HG03520 (cell line): ENCODE results near the gene MACROD2.
A peak's percentile ranks its signal among the peaks of the same experiment; 100 is the strongest.
"Not testable (repeated sequence)": the region's sequence is repeated elsewhere in the genome, so short reads cannot be mapped to it uniquely, and the experiment has no call there.

ENCODE experiments used
- ATAC-seq: cut with Tn5 transposase; IDR thresholded peaks from one replicate; pipeline ENCODE4 v1.9.1; 2021; ENCODE audit warnings: mild to moderate bottlenecking, moderate library complexity; ENCODE audit not compliant: unreplicated experiment

Gene MACROD2

GRCh38 chr20:15930311-15931305 is 1935.3 kb downstream of the MACROD2 start:
- ATAC-seq: no peak

GRCh38 chr20:15931897-15932296 is 1936.6 kb downstream of the MACROD2 start:
- no peak for ATAC-seq

GRCh38 chr20:15937179-15937578 is 1941.9 kb downstream of the MACROD2 start:
- peak; percentile 78 for ATAC-seq

- ATAC-seq: no peak
Observed at GRCh38 chr20:15938847-15939246, 1943.5 kb downstream of the MACROD2 start.

DNA sequence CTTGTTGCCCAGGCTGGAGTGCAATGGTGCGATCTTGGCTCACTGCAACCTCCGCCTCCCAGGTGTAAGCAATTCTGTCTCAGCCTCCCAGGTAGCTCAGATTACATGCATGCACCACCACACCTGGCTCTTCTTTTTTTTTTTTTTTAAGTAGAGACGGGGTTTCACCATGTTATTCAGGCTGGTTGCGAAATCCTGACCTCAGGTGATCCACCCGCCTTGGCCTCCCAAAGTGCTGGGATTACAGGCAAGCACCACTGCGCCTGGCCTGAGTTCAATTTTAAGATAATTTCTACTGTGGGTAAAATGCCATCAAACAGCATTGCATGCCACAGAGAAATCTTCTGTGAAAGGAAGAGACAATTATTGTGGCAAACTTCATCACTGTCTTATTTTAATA is 1944.8 kb downstream of the MACROD2 start:
- no peak for ATAC-seq

- no peak for ATAC-seq
Observed at GRCh38 chr20:15942130-15942529, 1946.8 kb downstream of the MACROD2 start.

GRCh38 chr20:15945289-15945688 is 1950.0 kb downstream of the MACROD2 start:
- no peak for ATAC-seq

DNA sequence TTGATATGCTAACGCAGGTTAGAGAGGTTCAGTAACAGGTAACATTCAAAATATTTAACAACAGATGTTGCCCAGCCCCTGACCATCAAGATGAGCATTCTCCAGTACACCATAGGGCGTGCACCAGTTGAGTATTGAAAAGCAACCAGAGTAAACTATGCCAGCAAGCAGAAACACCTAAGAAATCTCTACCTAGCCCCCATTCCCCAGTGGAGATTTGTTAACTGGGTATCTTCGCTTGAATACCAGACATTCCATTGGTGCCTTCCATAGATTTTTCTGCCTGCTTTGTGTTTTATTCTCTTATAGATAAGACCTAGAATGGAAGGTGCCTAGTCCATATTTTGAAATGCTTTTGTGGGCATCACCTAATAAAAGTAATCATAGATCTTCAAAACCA is 1954.1 kb downstream of the MACROD2 start:
- no peak for ATAC-seq

DNA sequence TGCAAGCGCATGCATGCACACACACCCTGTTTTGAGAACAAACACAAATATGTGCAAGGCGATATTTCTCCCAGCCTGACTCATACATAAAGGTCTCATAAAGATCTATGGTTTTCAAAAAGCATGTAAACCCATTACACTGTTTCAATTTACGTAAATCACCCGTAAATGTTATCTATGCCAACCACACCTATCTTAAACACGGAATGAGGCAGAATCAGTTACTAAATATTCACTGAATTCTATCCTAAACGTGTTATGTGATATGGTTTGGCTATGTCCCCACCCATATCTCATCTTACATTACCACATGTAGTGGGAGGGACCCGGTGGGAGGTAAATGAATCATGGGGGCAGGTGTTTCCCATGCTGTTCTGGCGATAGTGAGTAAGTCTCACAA is 1956.3 kb downstream of the MACROD2 start:
- ATAC-seq: no peak

- ATAC-seq: no peak
Observed at GRCh38 chr20:15958142-15958541, 1962.8 kb downstream of the MACROD2 start.

DNA sequence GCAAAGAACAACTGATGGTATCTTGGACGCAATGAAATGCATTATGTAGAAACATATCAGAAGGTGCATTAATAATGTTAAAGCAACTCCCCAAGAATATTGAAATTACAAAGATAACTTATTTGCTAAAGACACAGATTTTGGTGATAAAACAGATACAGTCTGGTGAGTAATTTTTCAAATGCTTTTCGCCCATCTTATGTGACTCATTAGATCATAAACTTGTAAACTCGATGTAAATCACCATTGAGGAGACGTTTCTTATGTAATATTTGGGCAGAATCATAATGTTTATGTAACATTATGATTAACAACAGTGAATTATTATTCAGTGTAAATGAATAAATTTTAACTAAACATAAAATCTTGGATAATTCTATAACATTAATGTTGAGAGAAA is 1969.8 kb downstream of the MACROD2 start:
- no peak for ATAC-seq

DNA sequence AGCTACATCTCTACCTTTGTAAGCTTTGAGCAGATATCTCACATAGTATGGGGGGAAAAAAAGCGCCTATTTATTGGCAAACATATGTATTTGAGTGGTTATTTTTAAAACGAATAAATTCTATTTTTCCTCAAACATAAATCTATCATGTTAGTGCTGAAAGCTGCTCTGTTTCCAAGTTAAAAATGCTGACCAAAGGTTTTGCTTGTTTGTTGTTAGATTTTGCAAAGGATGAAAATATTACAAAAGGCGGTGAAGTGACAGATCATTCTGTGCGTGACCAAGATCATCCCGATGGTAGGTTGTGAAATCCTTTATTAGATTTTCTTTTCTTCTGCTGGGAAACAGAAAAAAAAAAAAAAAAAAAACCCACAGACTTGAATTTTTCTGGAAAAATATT is 1972.0 kb downstream of the MACROD2 start:
- no peak for ATAC-seq

- no peak for ATAC-seq
Observed at GRCh38 chr20:15976047-15976736, 1980.9 kb downstream of the MACROD2 start.

- ATAC-seq: no peak
Observed at GRCh38 chr20:15977026-15977425, 1981.7 kb downstream of the MACROD2 start.

DNA sequence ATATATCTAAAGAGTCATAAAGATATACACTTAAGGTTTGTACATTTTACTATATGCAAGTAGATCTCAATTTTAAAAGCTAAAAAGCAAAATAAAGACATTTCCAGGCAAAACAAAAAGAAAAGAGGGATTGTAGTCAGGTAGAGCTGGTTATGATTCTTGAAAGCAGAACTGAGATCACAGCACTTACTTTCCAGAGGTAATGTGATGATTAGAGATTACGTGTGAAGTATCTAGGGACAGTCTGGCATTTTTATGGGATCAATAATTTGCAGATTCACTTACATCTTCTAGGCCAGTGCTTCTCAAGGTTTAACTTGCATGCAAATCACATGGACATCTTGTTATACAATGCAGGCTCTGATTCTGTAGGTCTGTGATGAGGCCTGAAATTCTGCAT is 1982.4 kb downstream of the MACROD2 start:
- no peak for ATAC-seq

DNA sequence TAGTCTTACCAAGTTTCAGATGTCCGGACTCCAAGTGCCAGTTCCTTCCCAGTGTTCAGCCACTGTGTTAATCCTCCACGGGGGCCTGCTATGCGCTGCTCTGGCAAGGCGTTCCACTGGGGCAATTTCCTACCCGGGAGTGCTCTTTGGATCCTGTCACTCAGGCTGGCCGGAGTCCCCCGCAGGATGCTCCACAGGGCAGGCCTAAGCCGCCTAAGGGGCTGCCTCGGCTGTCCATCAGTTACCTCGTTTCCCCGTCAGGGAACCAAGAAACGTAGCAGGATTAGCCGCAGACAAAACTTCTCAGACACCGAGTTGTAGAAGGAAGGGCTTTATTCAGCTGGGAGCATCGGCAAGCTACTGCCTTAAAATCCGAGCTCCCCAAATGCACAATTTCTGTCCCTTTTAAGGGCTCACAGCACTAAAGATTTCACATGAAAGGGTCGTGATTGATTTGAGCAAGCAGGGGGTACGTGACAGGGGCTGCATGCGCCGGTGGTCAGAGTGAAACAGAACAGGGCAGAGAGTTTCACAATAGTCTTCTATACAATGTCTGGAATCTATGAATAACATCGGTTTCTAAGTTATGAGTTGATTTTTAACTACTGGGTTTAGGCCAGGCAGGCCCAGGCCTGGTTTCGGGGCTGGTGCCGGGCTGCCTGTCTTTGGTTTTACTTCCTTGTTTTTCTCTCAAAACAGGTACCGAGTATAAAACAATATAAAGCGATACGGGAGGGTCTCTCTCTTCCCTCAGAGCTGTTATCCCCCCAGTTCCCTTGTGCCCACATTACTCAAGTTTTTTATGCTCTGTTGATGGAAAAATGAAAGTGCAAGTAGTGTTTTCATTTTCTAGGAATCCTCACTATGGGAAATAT is 1990.4 kb downstream of the MACROD2 start:
- ATAC-seq: not testable (repeated sequence)

DNA sequence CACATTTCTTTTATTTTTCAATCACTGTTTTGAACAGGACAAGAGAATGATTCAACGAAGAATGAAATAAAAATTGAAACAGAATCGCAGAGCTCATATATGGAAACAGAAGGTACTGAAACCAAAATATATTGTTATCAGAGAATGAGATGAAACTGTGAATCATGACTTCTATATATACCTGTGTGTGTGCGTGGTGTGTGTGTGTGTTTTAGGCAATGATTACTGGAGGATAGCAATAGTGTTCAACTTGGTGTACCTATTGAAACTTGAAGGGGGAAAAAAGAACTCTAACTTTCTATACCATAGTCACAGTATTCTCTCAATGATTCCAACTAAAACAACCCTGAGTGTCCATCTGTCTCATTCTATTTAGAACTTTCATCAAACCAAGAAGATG is 1991.4 kb downstream of the MACROD2 start:
- ATAC-seq: peak; percentile 90

- ATAC-seq: no peak
Observed at GRCh38 chr20:15991279-15991678, 1996.0 kb downstream of the MACROD2 start.

DNA sequence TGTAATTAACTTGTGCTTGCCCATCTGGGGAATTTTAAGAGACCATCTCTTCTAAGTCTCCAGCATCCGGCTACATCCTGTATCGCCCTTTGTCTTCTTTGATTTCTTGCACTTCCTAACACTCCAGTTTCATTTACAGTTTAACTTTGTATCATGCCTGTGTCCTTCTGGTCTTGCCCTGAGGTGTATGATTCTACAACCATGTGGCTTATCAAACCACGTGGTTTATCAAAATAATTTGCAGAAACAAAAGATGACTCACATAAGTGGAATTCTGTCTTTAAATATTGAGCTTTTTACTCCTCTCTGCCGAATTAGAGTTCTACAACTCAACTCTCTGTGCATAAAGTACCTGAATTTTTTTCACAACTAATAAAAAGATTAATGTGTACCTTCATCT is 1997.2 kb downstream of the MACROD2 start:
- ATAC-seq: no peak

DNA sequence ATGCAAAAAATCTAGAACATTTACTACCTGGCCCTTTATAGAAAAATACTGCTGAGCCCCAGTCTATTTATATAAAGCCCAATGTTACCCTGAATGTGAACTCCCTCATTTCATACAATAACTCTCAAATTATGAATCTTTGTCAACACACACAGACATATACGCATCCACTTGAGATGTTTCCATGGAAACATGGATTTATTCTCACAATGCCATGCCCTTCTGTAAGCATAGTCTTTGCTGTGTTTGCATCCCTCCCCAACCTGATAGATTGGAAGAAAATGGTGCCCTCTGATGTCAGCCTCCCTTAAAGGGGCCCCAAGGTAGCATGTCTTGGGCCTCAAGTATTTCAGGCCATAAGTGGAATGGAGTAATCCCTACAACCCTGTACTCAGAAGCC is 2004.8 kb downstream of the MACROD2 start:
- ATAC-seq: no peak

DNA sequence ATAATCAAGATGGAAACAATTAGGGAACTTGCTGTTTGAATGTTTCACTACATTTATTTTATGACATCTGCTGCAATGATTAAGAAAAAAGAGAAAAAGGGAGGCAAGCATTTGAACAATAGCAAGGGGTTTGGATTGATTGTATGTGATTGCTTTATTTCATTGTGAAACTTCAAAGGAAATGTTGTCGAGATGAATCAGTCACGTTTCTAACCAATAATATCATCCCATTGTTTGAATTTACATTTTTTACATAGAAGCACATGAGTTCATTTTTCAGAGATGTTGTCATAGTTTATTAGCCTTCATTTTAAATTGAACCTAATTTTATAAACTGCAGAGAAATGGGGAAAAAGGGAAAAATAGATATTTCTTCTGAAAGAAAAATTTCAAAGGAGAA is 2006.0 kb downstream of the MACROD2 start:
- ATAC-seq: no peak
